ENCODE results near the gene SHANK3. TPM values are rescaled to one million over a fixed set of nuclear protein-coding genes. Genes with fewer than 3 reads are reported as not detected.

Gene SHANK3
- total and polyA plus RNA-seq, 2 of the 8 experiments (the other 6 are each of a cell fraction or from before 2014, with no cell fraction given) = 1.5 to 6.0 TPM

GRCh38 chr22:50670914-50671538 is 1.6 kb upstream of the SHANK3 start:
- ChIA-PET CTCF (ENCODE audit: partially characterized antibody) (interaction anchor here (1.0 to 1.5 kb wide), 3 partner anchors 21 to 45 kb away, joined by 4 to 9 read pairs (median 4); no protein-coding TSS in a partner anchor), POLR2A (ENCODE audit: partially characterized antibody) (interaction anchor here (1.5 kb wide), 1 partner anchor 29 kb away, joined by 4 read pairs; no protein-coding TSS in a partner anchor)
- DNase-seq (ENCODE audit: low read depth in 1 of 2, low spot score in 2 of 2) (no peak), FAIRE-seq (no peak)
- Histone ChIP-seq H2BK15ac (ENCODE audit: low read length) (no peak overlapping the region), H2BK120ac (replicated peaks; ENCODE audit: low read depth, low read length) (no peak overlapping the region), H3K14ac (ENCODE audit: insufficient read length) (no peak overlapping the region), H3K4me1 (replicated peaks in 1 of 4; ENCODE audit: control insufficient read depth in 3 of 4, insufficient read depth in 4 of 4, low read length in 3 of 4) (peaks cover 0 to 16% (median 9%) of the 10 kb centered on the region in 4 experiments; a peak in 6 of 7 replicates), H3K23ac (ENCODE audit: insufficient read length) (no peak overlapping the region), H2AK5ac (ENCODE audit: low read depth, low read length) (no peak overlapping the region), H3K23me2 (ENCODE audit: low read depth, low read length) (peaks cover 13% of the 10 kb centered on the region), H2AFZ (ENCODE audit: low read length) (no peak overlapping the region), H3K18ac (ENCODE audit: extremely low read depth, low read length) (no peak overlapping the region; the same call in 1 of the 2 replicates), H3K56ac (replicated peaks; ENCODE audit: insufficient read length, low read depth, low read length) (no peak overlapping the region), H3K4ac (replicated peaks; ENCODE audit: insufficient read length, low read depth, low read length) (no peak overlapping the region), H2BK20ac (ENCODE audit: low read length) (no peak overlapping the region), H3K4me2 (ENCODE audit: insufficient read depth in 1 of 2, low read depth in 2 of 2, low read length in 2 of 2) (no peak overlapping the region), H3K79me2 (ENCODE audit: control insufficient read depth in 1 of 2, insufficient read depth in 2 of 2, low read length in 2 of 2) (peaks cover 0 to 5% of the 10 kb centered on the region in 2 experiments; a peak in 1 of 4 replicates), H2BK12ac (ENCODE audit: low read depth, low read length) (0 out of 2 replicates have a peak overlapping the region, but pooled peaks have one; percentile 27), H4K91ac (replicated peaks; ENCODE audit: insufficient read length, low read length) (no peak overlapping the region), H4K5ac (ENCODE audit: insufficient read length, low read depth, low read length) (no peak overlapping the region), H3K9me3 (ENCODE audit: insufficient read depth in 2 of 2, low read depth in 1 of 2, low read length in 1 of 2) (no peaks in the 10 kb centered on the region), H4K20me1 (replicated peaks in 1 of 2; ENCODE audit: control insufficient read depth in 1 of 2, insufficient read depth in 2 of 2, low read length in 2 of 2) (peaks cover 7 to 9% of the 10 kb centered on the region in 2 experiments), H4K8ac (ENCODE audit: extremely low read depth, insufficient read depth, low read length) (no peak overlapping the region), H2BK5ac (ENCODE audit: low read depth, low read length) (no peak overlapping the region), H3K27ac (ENCODE audit: low read depth, low read length) (no peak overlapping the region), H3K36me3 (ENCODE audit: control insufficient read depth in 2 of 4, insufficient read depth in 4 of 4, low read length in 3 of 4) (no peaks in the 10 kb centered on the region), H3K27me3 (replicated peaks in 1 of 4; ENCODE audit: control insufficient read depth in 3 of 4, extremely low read depth in 1 of 4, insufficient read depth in 3 of 4, low read length in 3 of 4) (peaks cover 3 to 19% (median 15%) of the 10 kb centered on the region in 4 experiments), H3K9ac (replicated peaks in 1 of 4; ENCODE audit: extremely low read depth in 1 of 4, low read depth in 3 of 4, low read length in 3 of 4) (no peak overlapping the region), H3K79me1 (ENCODE audit: low read depth, low read length) (peaks cover 5% of the 10 kb centered on the region; the same call in 1 of the 2 replicates), H3K4me3 (ENCODE audit: extremely low read depth in 1 of 4, insufficient read depth in 2 of 4, low read depth in 3 of 4, low read length in 4 of 4) (no peak overlapping the region)
- WGBS, 2 experiments (ENCODE audit: extremely low coverage in 1 of 2, insufficient coverage in 1 of 2, insufficient read length in 1 of 2, insufficient replicate concordance in 2 of 2, low coverage in 1 of 2, low lambda C conversion rate in 2 of 2, missing lambda C conversion rate in 1 of 2) = 67% methylated on average over 4 of the region's 10 CpGs; no CpG with 5 or more reads in 1 of the 2 experiments
- TF ChIP-seq, protein P1, sequence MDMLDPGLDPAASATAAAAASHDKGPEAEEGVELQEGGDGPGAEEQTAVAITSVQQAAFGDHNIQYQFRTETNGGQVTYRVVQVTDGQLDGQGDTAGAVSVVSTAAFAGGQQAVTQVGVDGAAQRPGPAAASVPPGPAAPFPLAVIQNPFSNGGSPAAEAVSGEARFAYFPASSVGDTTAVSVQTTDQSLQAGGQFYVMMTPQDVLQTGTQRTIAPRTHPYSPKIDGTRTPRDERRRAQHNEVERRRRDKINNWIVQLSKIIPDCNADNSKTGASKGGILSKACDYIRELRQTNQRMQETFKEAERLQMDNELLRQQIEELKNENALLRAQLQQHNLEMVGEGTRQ (IDR thresholded peaks at IDR 0.05; ENCODE audit: low read length) = no peak
- TF ChIP-seq RXRA (IDR thresholded peaks at IDR 0.05; ENCODE audit: insufficient read depth, low read depth, low read length) (no peak), BACH1 (IDR thresholded peaks at IDR 0.05; ENCODE audit: low read length) (no peak), CBX8 (IDR thresholded peaks at IDR 0.05; ENCODE audit: borderline replicate concordance, low read depth, low read length) (no peak), KDM4A (IDR thresholded peaks at IDR 0.05; ENCODE audit: low read depth, low read length, severe bottlenecking) (no peak), SIX5 (IDR thresholded peaks at IDR 0.05; ENCODE audit: low read depth, low read length) (no peak), FOSL1 (IDR thresholded peaks at IDR 0.05; ENCODE audit: insufficient read depth, low read depth, low read length) (no peak), TCF12 (IDR thresholded peaks at IDR 0.05; ENCODE audit: low read depth, low read length) (no peak), SRF (IDR thresholded peaks at IDR 0.05; ENCODE audit: low read depth, low read length) (no peak), ATF2 (IDR thresholded peaks at IDR 0.05; ENCODE audit: low read length) (no peak)
